ENCODE data around the gene TAOK3.
"Not testable (repeated sequence)": the region's sequence is repeated elsewhere in the genome, so short reads cannot be mapped to it uniquely, and the experiment has no call there.

Gene TAOK3

GRCh38 chr12:118304093-118304492, 68.6 kb downstream of the TAOK3 start:
- no peak for DNase-seq (ENCODE audit: low read depth in 4 of 4, low spot score in 1 of 4)

GRCh38 chr12:118302053-118302452, 70.7 kb downstream of the TAOK3 start:
- DNase-seq (ENCODE audit: low read depth in 4 of 4, low spot score in 1 of 4) = no peak

- DNase-seq (ENCODE audit: low read depth in 4 of 4, low spot score in 1 of 4) = no peak
These were observed 72.8 kb downstream of the TAOK3 start for GRCh38 chr12:118299791-118300460.

- DNase-seq (ENCODE audit: low read depth in 4 of 4, low spot score in 1 of 4) = no peak
These were observed 75.4 kb downstream of the TAOK3 start for GRCh38 chr12:118297284-118297683.

GRCh38 chr12:118292836-118293235, 79.9 kb downstream of the TAOK3 start:
- no peak for DNase-seq (ENCODE audit: low read depth in 4 of 4, low spot score in 1 of 4)

- no peak for DNase-seq (ENCODE audit: low read depth in 4 of 4, low spot score in 1 of 4)
These were observed 82.6 kb downstream of the TAOK3 start for GRCh38 chr12:118290130-118290529.

GRCh38 chr12:118288174-118288573, 84.5 kb downstream of the TAOK3 start:
- no peak for DNase-seq (ENCODE audit: low read depth in 4 of 4, low spot score in 1 of 4)

GRCh38 chr12:118287728-118288127, 85.0 kb downstream of the TAOK3 start:
- DNase-seq (ENCODE audit: low read depth in 4 of 4, low spot score in 1 of 4) = no peak

- no peak for DNase-seq (ENCODE audit: low read depth in 4 of 4, low spot score in 1 of 4)
These were observed 89.9 kb downstream of the TAOK3 start for GRCh38 chr12:118282767-118283166.

- DNase-seq (ENCODE audit: low read depth in 4 of 4, low spot score in 1 of 4) = not testable (repeated sequence)
These were observed 94.4 kb downstream of the TAOK3 start for GRCh38 chr12:118278288-118278687.

- no peak for DNase-seq (ENCODE audit: low read depth in 4 of 4, low spot score in 1 of 4)
These were observed 98.6 kb downstream of the TAOK3 start for GRCh38 chr12:118274066-118274465.

GRCh38 chr12:118271770-118272417, 100.8 kb downstream of the TAOK3 start:
- no peak for DNase-seq (ENCODE audit: low read depth in 4 of 4, low spot score in 1 of 4)

GRCh38 chr12:118271183-118271582, 101.5 kb downstream of the TAOK3 start:
- no peak for DNase-seq (ENCODE audit: low read depth in 4 of 4, low spot score in 1 of 4)

- no peak for DNase-seq (ENCODE audit: low read depth in 4 of 4, low spot score in 1 of 4)
These were observed 102.9 kb downstream of the TAOK3 start for GRCh38 chr12:118269806-118270205.

- no peak for DNase-seq (ENCODE audit: low read depth in 4 of 4, low spot score in 1 of 4)
These were observed 113.6 kb downstream of the TAOK3 start for GRCh38 chr12:118259079-118259478.

GRCh38 chr12:118256352-118256751, 116.4 kb downstream of the TAOK3 start:
- no peak for DNase-seq (ENCODE audit: low read depth in 4 of 4, low spot score in 1 of 4)

GRCh38 chr12:118249547-118249946, 123.2 kb downstream of the TAOK3 start:
- DNase-seq (ENCODE audit: low read depth in 4 of 4, low spot score in 1 of 4) = no peak

GRCh38 chr12:118245886-118246285, 126.8 kb downstream of the TAOK3 start:
- not testable (repeated sequence) for DNase-seq (ENCODE audit: low read depth in 4 of 4, low spot score in 1 of 4)

- DNase-seq (ENCODE audit: low read depth in 4 of 4, low spot score in 1 of 4) = no peak
These were observed 133.8 kb downstream of the TAOK3 start for GRCh38 chr12:118238888-118239287.

GRCh38 chr12:118237908-118238307, 134.8 kb downstream of the TAOK3 start:
- no peak for DNase-seq (ENCODE audit: low read depth in 4 of 4, low spot score in 1 of 4)

GRCh38 chr12:118237052-118237665, 135.5 kb downstream of the TAOK3 start:
- no peak for DNase-seq (ENCODE audit: low read depth in 4 of 4, low spot score in 1 of 4)

GRCh38 chr12:118220702-118221101, 152.0 kb downstream of the TAOK3 start:
- no peak for DNase-seq (ENCODE audit: low read depth in 4 of 4, low spot score in 1 of 4)
